ENCODE data around the gene ICAM1. TPM values are rescaled to one million over a fixed set of nuclear protein-coding genes. Genes with fewer than 3 reads are reported as not detected.
A peak's percentile ranks its signal among the peaks of the same experiment; 100 is the strongest.

ICAM1 gene
- total and polyA plus RNA-seq, 2 donors from 2014 or later: 16.3 to 50.3 TPM

- FAIRE-seq (no peak), DNase-seq (no peak)
- intact Hi-C loops (cut with DNase I): loop anchor here (5.0 kb wide), 1 partner anchor 145 kb away; no protein-coding TSS in a partner anchor
- TF ChIP-seq CTCF (IDR thresholded peaks at IDR 0.05; ENCODE audit: borderline replicate concordance, extremely low read depth, insufficient read depth): no peak
- no peaks in the 10 kb centered on the region for H3K27me3 ChIP-seq (ENCODE audit: control insufficient read depth, insufficient read depth, low read length)
- H3K4me3 ChIP-seq (ENCODE audit: low read length in 3 of 3): peak overlapping the region; percentile 97 to 99 (median 98)
- H3K4me1 ChIP-seq (ENCODE audit: control insufficient read depth in 2 of 3, insufficient read depth in 2 of 3, low read depth in 1 of 3, low read length in 3 of 3): peaks cover 0 to 8% (median 0%) of the 10 kb centered on the region in 3 donors
- H3K36me3 ChIP-seq (ENCODE audit: control insufficient read depth in 2 of 3, insufficient read depth in 3 of 3, low read length in 3 of 3): peaks cover 2 to 21% (median 15%) of the 10 kb centered on the region in 3 donors
- H3K9ac ChIP-seq (ENCODE audit: low read length in 3 of 3): peak overlapping the region; percentile 26 to 97 (median 81)
- peak overlapping the region in 1 of 2 donors; percentile 88 for H3K27ac ChIP-seq (ENCODE audit: low read depth in 2 of 2, low read length in 2 of 2)
- H3K9me3 ChIP-seq (ENCODE audit: control insufficient read depth in 2 of 3, insufficient read depth in 1 of 3, low read length in 3 of 3): no peaks in the 10 kb centered on the region
These were observed 18.2 kb upstream of the ICAM1 start for GRCh38 chr19:10252707-10253106.

- no peak for FAIRE-seq
- intact Hi-C loops (cut with DNase I): loop anchor here (5.0 kb wide), 1 partner anchor 143 kb away; no protein-coding TSS in a partner anchor
- no peak for TF ChIP-seq CTCF (IDR thresholded peaks at IDR 0.05; ENCODE audit: borderline replicate concordance, extremely low read depth, insufficient read depth)
- Histone ChIP-seq H3K9ac (ENCODE audit: low read length in 3 of 3) (no peak overlapping the region), H3K9me3 (ENCODE audit: control insufficient read depth in 2 of 3, insufficient read depth in 1 of 3, low read length in 3 of 3) (no peaks in the 10 kb centered on the region), H3K27ac (ENCODE audit: low read depth in 2 of 2, low read length in 2 of 2) (no peak overlapping the region), H3K27me3 (ENCODE audit: control insufficient read depth, insufficient read depth, low read length) (no peaks in the 10 kb centered on the region), H3K4me1 (ENCODE audit: control insufficient read depth in 2 of 3, insufficient read depth in 2 of 3, low read depth in 1 of 3, low read length in 3 of 3) (peaks cover 0 to 8% (median 0%) of the 10 kb centered on the region in 3 donors), H3K36me3 (ENCODE audit: control insufficient read depth in 2 of 3, insufficient read depth in 3 of 3, low read length in 3 of 3) (peaks cover 2 to 25% (median 17%) of the 10 kb centered on the region in 3 donors), H3K4me3 (ENCODE audit: low read length in 3 of 3) (no peak overlapping the region)
- no peak for DNase-seq
These were observed 16.7 kb upstream of the ICAM1 start for GRCh38 chr19:10254244-10254643.

GRCh38 chr19:10255358-10255757 lies 15.6 kb upstream of the ICAM1 start:
- TF ChIP-seq CTCF (IDR thresholded peaks at IDR 0.05; ENCODE audit: borderline replicate concordance, extremely low read depth, insufficient read depth): no peak
- no peak overlapping the region for H3K4me3 ChIP-seq (ENCODE audit: low read length in 3 of 3)
- no peak overlapping the region for H3K9ac ChIP-seq (ENCODE audit: low read length in 3 of 3)
- H3K27ac ChIP-seq (ENCODE audit: low read depth in 2 of 2, low read length in 2 of 2): no peak overlapping the region
- H3K9me3 ChIP-seq (ENCODE audit: control insufficient read depth in 2 of 3, insufficient read depth in 1 of 3, low read length in 3 of 3): no peaks in the 10 kb centered on the region
- intact Hi-C loops (cut with DNase I): no loop called here
- H3K4me1 ChIP-seq (ENCODE audit: control insufficient read depth in 2 of 3, insufficient read depth in 2 of 3, low read depth in 1 of 3, low read length in 3 of 3): peaks cover 0 to 8% (median 0%) of the 10 kb centered on the region in 3 donors
- no peaks in the 10 kb centered on the region for H3K27me3 ChIP-seq (ENCODE audit: control insufficient read depth, insufficient read depth, low read length)
- FAIRE-seq (no peak), DNase-seq (no peak)
- peaks cover 2 to 25% (median 20%) of the 10 kb centered on the region in 3 donors for H3K36me3 ChIP-seq (ENCODE audit: control insufficient read depth in 2 of 3, insufficient read depth in 3 of 3, low read length in 3 of 3)

- no peak for FAIRE-seq
- Histone ChIP-seq H3K9ac (ENCODE audit: low read length in 3 of 3) (no peak overlapping the region), H3K9me3 (ENCODE audit: control insufficient read depth in 2 of 3, insufficient read depth in 1 of 3, low read length in 3 of 3) (no peaks in the 10 kb centered on the region), H3K27ac (ENCODE audit: low read depth in 2 of 2, low read length in 2 of 2) (no peak overlapping the region), H3K4me3 (ENCODE audit: low read length in 3 of 3) (no peak overlapping the region), H3K27me3 (ENCODE audit: control insufficient read depth, insufficient read depth, low read length) (no peaks in the 10 kb centered on the region), H3K4me1 (ENCODE audit: control insufficient read depth in 2 of 3, insufficient read depth in 2 of 3, low read depth in 1 of 3, low read length in 3 of 3) (peaks cover 0 to 8% (median 0%) of the 10 kb centered on the region in 3 donors), H3K36me3 (ENCODE audit: control insufficient read depth in 2 of 3, insufficient read depth in 3 of 3, low read length in 3 of 3) (peaks cover 2 to 25% (median 20%) of the 10 kb centered on the region in 3 donors)
- intact Hi-C loops (cut with DNase I): no loop called here
- TF ChIP-seq CTCF (IDR thresholded peaks at IDR 0.05; ENCODE audit: borderline replicate concordance, extremely low read depth, insufficient read depth): no peak
- peak in 1 of 5 donors; percentile 73 for DNase-seq
These were observed 14.4 kb upstream of the ICAM1 start for GRCh38 chr19:10256551-10256950.
